GM19324 (cell line): ENCODE measurements around the gene ITGA8.
"Not testable (repeated sequence)": the region's sequence is repeated elsewhere in the genome, so short reads cannot be mapped to it uniquely, and the experiment has no call there.

Source experiments
- ATAC-seq: cut with Tn5 transposase; IDR thresholded peaks from one replicate; pipeline ENCODE4 v1.9.1; 2021; ENCODE audit warnings: mild to moderate bottlenecking, moderate library complexity; ENCODE audit not compliant: unreplicated experiment, low FRiP score

ITGA8 gene

DNA sequence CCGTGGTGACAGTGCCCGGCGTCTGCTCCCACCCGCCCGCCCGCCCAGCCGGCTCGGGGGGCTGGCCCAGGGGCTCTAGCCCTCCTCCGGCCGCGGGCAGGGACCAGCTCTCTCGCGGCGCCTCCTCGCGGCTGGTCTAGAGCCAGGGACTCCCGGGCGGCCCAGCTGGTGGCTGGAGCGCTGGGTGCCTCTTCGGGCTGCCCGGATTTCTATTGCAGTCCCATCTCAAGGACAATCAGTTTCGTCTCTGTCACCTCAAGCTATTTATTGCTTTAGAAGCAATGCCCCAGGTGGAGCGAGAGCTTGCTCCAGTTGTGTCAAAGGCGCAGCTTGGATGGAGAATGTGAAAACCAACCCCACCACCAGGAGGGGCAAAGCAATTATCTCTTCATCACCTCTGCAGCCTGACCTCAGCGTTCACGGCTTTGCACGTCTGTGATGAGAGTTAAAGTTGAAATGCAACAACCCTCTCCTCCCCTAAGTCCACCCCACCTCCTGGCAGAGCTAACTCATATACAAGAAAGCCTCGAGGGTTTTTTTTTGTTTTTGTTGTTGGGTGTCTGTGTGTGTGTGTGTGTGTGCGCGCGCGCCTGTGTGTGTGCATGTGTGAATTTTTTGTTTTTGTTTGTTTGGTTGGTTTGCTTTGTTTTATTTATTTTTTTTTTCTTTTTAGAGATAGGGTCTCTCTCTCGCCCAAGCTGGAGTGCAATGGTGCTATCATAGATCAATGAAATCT lies at the start of gene ITGA8:
ITGA8 (minus strand) TSS at position 24 of the 736 bp plus-strand sequence. CDS start 151 bp downstream, outside the sequence.
- ATAC-seq: no peak

DNA sequence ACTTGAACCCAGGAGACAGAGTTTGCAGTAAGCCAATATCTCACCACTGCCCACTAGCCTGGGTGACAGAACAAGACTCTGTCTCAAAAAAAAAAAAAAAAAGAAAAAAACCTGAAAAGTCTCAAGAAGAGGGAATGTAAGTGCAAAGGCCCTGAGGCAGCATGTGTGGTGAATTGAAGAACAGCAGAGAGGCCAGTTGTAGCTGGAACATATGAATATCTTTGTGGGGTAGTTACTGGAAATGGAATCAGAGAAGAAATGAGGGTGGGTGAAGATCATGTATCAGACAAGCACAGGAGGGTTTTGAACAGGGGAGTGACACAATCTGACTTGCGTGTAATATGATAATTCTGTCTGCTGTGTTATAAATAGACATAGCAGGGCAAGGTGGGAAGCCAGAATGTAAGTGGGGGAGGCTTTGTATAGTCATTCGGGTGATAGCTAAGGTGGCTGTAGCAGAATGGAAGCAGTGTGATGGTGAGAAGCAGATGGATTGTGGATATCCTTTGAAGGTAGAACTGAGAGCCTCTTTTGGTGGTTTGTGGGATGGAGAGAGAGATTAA lies 45.3 kb upstream of the ITGA8 start:
- no peak for ATAC-seq

DNA sequence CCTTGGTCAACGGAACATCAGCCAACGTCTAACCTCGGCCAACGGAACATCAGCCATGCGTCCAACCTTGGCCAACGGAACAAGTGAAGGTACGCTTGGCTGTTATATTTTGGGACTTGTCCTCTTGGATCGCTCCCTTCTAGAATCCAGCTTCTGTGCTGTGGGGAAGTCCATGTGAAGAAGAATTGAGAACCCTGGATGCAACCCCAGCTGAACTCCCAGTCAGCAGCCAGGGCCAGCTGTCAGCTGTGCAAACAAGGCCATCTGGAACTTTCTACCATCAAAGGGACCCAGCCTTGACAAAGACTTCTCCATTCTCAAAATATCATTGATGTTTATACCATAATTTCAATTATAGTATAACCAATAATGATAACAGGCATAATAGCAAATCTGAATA lies 43.3 kb upstream of the ITGA8 start:
- ATAC-seq: no peak

DNA sequence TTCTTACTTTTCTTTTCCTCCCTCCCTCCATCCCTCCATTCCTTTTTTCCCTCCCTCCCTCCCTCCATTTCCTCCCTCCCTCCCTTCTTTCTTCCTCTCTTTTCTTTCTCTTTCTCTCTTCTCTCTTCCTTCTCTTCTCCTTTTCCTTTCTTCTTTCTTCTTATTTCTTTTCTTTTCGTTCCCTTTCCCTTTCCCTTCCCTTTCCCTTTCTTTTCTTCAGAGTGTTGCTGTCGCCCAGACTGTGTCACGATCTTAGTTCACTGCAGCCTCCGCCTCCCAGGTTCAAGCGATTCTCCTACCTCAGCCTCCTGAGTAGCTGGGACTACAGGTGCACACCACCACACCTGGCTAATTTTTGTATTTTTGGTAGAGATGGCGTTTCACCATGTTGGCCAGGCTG lies 42.5 kb upstream of the ITGA8 start:
- ATAC-seq: not testable (repeated sequence)

DNA sequence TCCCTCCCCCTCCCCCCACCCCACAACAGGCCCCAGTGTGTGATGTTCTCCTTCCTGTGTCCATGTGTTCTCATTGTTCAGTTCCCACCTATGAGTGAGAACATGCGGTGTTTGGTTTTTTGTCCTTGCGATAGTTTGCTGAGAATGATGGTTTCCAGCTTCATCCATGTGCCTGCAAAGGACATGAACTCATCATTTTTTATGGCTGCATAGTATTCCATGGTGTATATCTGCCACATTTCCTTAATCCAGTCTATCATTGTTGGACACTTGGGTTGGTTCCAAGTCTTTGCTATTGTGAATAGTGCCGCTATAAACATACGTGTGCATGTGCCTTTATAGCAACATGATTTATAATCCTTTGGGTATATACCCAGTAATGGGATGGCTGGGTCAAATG lies 41.5 kb upstream of the ITGA8 start:
- not testable (repeated sequence) for ATAC-seq

DNA sequence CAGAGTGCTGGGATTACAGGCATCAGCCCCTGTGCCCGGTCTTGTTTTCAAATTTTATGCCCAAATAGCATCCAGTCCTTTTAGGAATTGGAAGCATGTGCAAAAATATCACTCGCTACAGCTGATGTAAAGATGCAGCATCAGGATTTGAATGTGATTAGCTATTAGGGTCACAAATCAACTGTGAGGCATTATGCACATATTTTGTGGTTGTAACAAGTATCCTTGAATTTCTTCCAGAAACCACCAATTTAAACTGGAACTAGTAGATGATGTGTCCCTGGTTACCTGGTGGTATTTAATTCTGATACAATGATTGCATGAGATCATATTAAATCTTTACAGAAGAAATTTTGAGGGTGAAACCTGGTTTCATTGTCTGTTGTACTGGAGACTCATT lies 41.0 kb upstream of the ITGA8 start:
- ATAC-seq: no peak

DNA sequence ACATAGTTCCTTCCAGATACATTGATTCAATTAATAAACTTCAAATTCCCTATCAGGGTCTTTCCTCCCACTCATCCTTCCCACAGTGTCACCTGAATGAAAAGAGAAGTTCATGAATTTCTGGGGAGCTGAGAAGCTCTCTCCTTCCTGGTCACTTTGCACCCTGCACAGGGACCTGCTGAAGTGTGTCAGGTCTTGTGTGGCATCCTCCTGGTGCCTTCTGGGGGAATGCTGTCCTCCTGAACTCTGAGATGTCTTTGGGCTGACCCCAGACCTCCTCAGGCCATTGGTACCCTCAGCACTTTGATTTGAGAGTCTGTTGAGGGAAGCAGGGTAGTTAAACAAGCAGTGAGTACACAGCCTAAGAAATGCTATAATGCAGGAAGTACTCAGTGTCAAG lies 39.5 kb upstream of the ITGA8 start:
- ATAC-seq: no peak

DNA sequence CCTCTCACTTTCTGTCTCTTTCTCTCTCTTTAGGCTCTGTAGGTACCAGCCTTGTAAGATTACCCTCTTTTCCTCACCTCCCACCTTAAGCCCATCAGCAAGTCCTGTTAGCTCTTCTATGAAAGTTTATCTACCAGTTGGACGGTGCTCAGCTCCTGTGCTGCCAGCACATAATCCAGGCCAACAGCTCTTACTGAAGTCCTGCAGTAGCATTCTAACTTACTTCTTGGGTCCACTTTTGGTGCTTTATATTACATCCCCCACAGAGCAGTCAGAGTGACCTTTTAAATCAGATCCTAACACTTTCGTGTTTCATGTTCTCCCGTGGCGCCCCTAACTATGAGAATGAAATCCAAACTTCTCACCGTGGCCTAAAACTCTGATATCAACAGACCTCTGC lies 38.9 kb upstream of the ITGA8 start:
- ATAC-seq: no peak

DNA sequence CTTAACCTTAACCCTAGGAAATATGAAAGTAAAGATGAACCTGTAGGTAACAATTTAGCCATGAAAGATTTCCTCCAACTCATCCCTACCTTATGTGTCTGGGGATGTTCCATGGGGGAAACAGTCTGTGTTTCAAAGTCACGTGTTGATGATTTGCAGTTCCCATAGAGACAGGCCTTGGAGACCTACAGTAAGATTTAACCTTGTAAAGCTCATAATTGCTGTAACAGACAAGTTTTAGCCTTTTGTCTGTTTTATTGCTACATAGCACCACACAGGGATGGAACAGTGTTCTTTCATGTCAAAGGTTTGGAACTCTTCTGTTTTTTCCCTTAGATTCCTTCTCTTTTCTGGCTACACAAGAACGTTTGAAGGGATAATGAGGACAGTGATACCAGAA lies 35.2 kb upstream of the ITGA8 start:
- no peak for ATAC-seq

DNA sequence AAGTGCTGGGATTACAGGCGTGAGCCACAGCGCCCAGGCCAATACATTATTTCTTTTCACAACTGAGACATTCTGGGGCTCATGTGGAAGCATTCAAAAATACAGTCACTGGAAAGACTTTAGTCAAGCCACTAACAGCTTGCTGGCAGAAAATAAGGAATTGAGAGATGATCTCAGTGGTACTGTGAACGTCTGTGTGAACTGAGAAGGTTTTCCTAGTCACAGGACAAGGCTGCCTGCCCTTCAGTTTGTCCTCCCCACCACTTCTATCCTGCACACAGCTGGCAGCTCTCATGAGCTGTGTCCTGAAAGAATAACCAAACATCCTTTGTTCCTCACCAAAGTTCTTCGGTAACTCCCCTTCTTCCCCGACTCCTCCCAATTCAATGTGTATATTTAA lies 31.3 kb upstream of the ITGA8 start:
- no peak for ATAC-seq

DNA sequence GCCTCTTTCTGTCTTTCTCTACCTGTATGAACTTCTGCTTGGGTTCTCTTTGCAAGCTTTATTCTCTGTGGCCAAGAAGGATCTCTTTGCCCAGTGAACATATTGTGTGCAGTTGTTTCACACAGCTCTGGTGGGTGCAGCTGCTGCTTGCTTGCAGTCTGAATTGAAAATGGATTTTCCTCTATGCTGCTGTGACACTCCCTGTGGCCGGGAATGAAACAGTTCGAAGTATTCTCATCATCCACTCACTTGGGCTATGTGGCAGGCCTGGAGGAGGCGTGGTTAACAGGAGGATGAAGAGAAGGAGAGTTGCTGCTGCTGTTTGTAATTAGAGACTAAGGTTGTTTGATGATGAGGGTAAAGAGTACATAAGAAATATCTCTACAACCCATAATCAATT lies 28.4 kb upstream of the ITGA8 start:
- ATAC-seq: no peak

DNA sequence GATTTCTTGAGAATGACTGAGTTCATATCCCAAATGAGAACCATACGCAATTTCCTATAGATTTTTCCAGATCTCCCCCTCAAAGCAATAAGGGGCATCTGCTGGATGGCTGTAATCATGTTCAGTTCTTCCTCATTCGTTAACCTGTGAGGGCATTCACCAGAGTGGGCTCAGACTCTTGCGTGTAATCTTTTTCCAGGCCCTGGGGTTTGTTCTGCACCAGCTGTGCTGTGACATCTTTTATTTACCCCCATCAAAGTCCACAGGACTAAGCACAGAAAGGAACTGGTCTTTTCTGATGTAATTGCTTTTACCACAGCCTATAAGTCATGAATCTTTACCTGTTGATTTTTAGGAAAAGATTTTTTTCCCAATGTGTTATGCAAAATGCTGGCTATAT lies 27.9 kb upstream of the ITGA8 start:
- no peak for ATAC-seq

DNA sequence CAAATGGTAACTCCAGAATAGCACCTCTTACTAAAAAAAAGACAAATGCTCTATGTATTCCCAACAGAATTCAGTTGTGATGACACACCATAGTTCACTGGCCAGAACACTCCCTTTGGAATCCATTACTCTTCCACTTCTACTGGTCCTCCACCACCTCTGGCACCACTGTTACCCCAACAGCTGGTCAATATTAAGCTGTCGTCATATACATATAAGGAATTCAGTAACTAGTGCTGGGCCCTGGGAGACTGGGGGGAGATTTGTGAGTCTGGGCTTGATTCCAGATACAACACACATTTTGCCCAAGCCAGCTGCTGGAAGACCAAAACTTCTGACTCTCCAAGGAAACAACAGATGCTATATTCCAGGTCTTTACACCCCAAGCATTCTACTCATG lies 26.0 kb upstream of the ITGA8 start:
- ATAC-seq: no peak

DNA sequence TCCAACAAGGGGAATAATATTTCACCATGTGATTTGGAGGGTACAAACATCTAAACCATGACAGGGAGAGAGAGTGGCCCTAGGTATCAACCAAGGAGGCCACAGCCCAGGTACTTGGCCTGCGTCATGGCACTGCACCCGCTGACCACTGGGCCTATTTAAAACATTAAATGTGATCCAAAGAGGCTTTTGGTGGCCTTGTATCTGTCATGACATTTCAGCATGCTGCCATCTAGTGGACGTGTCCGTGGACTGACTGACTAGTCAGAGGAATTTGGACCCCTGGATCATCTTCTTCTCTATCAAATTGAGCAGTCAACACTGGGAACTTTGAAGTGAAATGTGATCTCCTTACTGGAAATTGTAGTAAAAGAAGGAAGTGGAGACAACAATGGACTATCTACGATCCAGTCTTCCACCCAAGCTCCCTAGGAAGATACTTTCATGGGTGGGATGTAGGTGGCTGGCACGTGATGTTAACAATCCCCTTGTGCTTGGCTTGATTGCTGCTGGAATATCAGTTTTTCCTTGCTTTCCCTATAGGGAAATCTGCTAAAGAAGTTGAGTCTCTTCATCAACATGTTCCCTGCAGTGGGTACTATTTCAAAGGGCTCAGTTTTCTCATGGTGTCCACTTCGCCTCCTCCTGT lies 24.6 kb upstream of the ITGA8 start:
- no peak for ATAC-seq

DNA sequence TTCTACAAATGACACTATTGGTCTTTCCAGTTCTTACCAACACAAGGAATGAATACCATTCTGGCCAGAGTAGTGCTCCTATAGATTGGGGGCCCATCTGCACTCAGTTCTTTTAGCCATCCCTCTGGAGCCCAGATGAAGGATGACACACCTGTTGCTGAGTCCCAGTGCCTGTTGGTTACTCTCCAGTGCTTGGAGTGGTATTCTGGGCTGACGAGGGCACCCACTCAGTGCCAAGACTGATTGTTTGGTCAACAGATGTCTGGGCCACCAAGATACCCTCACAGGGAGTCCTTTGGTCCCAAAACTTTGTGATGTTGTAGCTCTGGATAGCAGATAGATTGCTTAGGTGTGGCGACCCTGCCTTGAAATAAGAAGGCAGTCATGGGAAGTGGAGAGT lies 23.7 kb upstream of the ITGA8 start:
- no peak for ATAC-seq

DNA sequence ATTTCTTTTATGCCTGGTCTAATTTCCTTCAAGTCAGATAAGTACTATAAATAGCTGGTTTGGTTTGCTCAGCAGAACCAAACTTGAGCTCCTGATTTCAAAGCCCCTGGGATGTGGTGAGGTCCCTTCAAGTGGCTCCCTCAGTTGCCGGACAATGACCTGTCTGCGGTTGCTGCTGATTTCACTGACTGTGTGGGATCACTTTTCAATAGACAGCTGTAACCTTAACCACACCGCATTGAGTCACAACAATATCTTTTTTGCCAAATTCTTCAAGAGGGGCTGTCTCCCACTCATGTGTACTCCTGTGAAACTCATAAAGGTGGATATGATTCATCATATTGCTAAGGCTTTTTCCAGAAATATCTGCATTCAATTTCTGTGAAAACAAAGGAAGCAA lies 23.1 kb upstream of the ITGA8 start:
- ATAC-seq: no peak

DNA sequence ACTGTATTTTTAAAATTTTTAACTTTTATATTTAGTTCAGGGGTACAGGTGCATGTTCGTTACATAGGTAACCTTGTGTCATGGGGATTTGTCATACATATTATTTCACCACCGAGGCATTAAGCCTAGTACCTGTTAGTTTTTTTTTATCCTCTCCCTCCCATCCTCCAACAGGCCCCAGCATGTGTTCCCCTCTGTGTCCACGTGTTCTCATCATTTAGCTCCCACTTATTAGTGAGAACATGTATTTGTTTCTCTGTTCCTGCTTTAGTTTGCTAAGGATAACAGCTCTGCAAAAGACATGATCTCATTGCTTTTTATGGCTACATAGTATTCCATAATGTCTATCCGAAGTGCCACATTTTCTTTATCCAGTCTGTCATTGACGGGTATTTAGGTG lies 22.4 kb upstream of the ITGA8 start:
- ATAC-seq: no peak

DNA sequence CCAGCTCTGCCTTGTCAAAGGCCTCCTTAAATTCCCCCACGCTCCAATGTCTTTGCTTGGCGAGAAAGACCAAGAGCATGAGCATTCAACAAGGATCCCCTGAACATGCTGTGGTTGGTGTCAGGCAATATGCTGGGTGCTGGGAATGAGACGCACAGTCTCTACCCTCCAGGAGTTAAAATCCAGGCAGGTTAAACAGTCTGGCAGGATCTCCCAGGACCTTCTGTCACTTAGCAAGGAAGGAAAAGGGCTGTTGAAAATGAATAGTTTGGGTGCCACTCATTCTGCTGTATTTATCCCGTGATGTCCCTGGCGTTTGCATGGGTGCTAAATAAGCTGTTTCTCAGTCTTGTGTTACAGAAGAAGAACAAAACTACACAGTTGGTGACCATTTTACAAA lies 21.9 kb upstream of the ITGA8 start:
- ATAC-seq: no peak

DNA sequence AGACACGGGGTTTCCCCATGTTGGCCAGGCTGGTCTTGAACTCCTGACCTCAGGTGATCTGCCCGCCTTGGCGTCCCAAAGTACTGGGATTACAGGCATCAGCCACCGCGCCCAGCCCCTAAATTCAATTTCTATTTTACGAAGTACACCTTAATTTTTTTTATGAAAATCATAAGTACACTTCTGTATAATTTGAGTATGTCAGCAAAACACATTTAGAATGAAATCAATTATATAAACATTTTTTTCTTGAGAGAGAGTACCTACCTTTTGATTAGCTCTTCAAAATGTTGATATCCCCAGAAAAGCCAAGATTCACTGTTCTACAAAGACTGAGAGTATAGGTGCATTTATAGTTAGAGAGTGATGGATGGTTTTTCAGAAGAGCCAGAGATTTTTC lies 20.5 kb upstream of the ITGA8 start:
- no peak for ATAC-seq

DNA sequence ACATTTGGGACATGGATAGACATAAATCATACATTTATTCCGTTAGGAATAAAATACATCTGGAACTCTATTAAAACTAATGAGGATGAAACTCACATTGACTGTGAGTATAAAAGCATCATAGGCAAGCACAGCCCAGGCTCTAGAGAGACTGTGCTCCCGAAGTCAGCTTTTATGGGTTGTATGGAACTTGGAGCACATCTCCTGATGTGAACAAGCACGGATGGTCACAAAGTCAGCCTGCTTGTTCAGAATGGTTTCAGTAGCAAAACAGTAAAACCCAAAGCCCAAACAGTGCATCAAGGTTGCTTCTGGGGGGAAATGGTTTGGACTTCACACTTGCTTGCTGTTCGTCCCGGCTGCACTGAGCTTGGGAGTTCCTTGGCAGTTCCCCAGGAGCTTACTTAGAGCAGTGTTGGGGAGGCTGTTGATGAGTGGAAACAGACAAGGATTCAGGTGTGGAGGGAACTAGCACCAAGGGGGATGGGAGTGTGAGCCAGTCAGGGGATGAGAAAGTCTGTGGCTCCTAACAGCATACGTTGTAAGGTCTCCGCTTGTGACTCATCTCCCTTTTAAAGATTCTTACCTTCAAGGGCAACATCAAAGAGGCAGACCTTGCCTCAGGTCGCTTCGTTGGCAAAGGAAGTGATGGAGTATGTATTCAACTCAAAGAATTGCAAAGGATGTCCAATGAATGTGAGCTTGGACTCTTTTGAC lies 19.7 kb upstream of the ITGA8 start:
- ATAC-seq: no peak

DNA sequence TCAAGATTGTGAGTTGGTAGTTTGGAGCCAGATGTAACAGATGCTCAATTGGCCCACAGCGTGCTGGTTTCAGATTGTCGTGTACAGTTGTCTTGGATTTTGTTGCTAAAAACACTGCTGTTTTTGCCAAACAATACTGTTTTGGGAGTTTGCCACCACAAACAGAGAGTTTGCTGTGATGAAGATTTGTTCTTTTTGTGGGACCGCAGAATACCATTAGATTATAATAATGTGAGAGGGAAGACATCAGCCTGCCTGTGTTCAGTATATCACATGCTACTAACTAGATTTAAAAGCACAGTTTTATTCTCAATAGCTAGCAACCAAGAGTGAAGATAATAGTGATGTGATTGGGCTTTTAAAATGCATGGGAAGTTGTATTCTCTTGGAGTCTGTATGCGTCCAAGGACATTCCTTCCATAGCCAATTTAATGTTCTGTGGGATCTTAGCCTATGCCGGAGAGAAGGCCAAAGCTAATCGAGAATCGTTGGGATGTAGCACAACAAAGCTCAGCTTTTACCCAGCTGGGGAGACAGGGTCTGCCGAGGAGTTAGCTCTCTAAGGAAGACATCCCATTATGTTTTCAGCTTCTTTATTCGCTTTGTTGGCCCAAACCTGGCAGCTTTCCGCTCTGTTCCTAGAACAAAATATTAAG lies 18.7 kb upstream of the ITGA8 start:
- no peak for ATAC-seq
